GM21619 (cell line): ENCODE results near the gene SETMAR.
A peak's percentile ranks its signal among the peaks of the same experiment; 100 is the strongest.
"Not testable (repeated sequence)": the region's sequence is repeated elsewhere in the genome, so short reads cannot be mapped to it uniquely, and the experiment has no call there.

Source experiments
- ATAC-seq: cut with Tn5 transposase; IDR thresholded peaks from one replicate; pipeline ENCODE4 v1.9.1; 2021; ENCODE audit not compliant: unreplicated experiment

SETMAR gene

GRCh38 chr3:4313606-4314293 is 10.6 kb downstream of the SETMAR start:
- no peak for ATAC-seq

DNA sequence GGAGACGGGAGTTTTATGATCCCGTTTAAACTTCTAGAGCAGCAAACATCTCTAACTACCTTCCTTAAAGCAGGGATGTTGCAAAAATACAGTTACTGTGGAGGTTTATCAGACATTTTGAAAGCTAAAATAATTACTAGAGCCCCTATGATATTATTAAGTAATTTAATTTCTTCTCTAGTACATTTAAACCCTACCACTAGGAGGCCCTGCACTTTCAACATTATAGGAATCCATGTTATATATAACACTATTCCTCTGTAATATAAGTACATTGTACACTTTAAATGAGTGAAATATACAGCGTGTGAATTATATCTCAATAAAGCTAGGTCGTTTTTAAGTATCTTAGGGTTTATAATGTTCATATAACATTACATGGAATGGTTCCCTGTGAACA is 11.5 kb downstream of the SETMAR start:
- ATAC-seq = no peak

- no peak for ATAC-seq
These were observed 17.1 kb downstream of the SETMAR start for GRCh38 chr3:4320096-4320911.

DNA sequence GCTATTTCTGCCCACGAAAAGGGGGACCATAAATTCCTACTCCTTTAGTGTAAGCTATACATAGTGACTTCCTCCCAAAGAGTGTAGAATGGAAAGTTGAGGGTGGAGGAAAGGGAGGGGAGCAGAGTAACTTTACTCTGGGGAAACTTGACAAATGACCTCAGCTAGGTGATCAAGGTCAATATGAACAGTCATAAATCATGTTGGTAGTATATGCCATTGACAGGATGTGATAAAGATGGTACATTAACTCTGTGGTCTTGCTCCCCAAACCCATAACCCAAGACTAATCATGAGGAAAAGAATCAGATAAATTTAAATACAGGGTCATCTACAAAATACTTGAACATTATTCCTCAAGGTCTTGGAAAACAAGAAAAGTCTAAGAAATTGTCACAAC is 18.6 kb downstream of the SETMAR start:
- ATAC-seq = no peak

GRCh38 chr3:4322635-4323034 is 19.5 kb downstream of the SETMAR start:
- no peak for ATAC-seq

DNA sequence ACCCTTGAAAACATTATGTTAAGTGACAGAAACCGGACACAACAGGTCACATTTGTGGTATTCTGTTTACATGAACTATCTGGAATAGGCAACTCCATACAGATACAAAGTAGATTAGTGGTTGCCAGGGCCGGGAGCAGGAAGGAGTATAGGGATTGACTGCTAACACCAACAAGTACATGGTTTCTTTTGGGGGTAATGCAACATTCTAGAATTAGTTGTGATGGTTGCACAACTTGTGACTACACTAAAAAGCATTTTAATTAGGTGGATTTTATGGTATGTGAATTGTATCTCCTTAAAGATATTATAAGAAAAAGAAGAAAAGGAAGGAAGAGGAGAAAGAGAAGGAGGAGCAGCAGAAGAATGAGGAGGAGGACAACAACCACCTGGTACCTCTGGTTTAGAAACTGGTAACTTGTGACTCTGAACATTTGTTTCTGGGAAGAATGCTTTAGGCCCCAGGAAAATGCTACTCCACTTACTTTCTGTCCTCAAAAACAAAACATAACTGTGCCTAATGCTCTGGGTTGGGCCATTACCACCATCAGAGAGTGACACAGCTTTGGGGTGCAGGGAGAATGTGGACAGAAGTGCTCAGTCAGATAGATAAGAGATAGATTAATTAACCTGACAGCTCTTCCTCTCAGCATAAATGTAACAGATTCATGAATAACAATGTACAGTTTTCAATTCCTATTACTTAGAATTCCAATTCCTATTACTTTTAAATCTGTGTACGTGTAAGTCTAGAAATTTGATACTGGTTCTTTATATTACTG is 20.3 kb downstream of the SETMAR start:
- ATAC-seq = no peak

DNA sequence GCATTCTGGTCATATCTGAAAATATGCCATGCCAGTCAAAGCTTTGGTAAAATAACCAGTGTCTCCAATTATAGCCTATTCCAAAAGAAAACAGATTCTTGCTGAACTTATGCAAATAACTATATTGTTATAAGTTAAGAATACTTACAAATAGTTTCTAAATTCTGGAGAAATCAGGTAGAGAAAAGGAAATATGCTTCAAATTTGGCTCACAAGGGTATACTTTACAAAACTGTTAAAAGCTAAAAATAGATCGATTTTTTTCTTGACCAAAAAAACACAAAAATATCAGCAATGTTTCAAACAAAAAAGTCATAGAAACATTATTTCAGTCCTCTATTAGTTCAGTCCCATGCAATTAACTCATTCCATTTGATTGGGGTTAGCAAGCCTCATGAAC is 23.7 kb downstream of the SETMAR start:
- no peak for ATAC-seq

DNA sequence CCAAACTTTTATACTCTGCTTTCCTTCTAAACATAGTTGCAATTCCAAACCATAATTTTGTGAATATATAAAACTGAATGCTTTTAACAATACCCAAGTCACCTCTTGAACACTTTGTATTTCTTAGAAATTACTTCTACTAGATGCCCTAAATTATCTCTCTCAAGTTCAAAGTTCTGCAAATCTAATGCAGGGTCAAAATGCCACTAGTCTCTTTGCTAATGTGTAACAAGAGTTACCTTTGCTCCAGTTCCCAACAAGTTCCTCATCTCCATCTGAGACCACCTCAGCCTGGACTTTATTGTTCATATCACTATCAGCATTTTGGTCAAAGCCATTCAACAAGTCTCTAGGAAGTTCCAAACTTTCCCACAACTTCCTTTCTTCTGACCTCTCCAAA is 26.6 kb downstream of the SETMAR start:
- not testable (repeated sequence) for ATAC-seq

- no peak for ATAC-seq
These were observed 28.9 kb downstream of the SETMAR start for GRCh38 chr3:4332111-4332510.

DNA sequence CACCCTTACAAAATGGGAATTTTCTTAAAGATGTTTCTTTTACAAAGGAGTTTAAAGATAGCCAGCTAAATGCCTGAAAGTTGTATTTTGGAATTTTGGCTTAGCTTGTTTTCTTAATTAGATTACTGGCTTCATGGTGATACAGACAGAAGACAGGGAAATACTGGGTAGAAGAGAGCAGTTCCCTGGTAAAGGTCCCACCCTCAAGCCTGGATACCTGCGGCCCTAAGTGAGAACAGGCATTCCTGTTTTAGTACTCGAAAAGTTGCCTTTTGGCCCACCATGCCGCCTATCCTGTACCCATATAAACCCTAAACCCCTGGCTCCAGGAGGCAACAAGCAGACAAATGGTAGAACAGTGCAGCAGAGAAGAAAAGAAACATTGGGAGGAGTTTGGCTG is 29.4 kb downstream of the SETMAR start:
- no peak for ATAC-seq

DNA sequence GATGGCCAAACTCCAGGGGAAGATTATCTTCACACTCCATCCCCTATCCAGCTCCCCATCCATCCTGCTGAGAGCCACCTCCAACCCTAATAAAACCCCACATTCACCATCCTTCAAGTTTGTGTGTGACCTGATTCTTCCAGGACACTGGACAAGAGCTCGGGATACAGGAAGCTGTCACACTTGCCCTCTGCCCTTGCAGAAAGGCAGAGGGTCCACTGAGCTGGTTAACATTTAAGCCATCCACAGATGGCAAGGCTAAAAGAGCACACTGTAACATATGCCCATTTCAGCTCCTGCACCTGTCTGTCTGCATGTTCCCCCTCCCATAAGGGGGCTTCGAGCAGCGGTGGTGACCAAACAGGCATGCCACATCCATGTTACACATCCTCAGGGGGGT is 29.8 kb downstream of the SETMAR start:
- no peak for ATAC-seq

DNA sequence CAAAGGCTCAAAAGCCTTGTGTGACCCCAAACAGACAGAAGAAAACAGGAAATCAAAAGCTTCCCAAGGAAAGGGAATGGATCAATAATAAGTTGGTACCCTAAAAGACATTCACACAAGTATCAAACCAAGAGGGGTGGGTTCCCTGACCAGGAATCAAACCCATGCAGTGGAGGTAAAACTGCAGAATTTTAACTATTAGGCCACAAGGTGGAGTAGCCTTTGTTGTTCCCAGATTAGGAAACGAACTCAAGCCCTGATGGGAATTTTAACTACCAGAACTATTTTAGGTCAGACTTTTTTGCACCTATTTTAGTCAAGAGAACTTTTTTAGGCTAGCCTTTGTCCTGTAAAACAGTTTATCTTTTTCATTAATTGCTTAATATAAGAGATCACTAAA is 31.4 kb downstream of the SETMAR start:
- no peak for ATAC-seq

DNA sequence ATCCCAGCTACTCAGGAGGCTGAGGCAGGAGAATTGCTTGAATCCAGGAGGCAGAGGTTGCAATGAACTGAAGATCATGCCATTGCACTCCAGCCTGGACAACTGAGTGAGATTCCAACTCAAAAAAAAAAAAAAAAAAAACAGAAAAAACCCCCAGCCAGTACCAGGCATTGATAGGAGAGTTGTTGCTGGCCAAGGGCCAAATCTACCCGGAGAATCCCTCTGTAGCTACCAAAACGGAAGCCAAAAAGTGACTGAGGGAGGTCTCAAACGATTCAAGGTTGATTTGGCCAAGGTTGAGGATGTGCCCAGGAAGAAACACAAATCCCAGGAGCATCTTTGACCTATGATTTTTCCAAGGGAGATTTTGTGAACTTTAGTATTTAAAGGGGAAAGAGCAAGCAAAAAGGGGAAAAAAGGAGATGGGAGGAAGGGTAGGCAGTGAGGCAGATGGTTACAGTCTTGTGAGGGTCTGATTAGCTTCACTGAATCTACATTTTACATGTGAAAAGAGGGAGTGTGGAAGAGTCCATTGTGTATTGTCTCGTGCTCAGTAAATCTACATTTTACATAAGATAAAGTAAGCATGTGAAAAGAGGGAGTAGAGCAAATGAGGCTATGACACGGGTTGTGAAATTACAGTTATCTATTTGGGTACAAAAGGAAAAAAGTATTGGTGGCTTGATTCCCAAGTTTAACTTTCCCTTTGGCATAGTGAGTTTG is 32.8 kb downstream of the SETMAR start:
- ATAC-seq = no peak

GRCh38 chr3:4336850-4337546 is 33.8 kb downstream of the SETMAR start:
- ATAC-seq = no peak

GRCh38 chr3:4338751-4339150 is 35.6 kb downstream of the SETMAR start:
- ATAC-seq = no peak

DNA sequence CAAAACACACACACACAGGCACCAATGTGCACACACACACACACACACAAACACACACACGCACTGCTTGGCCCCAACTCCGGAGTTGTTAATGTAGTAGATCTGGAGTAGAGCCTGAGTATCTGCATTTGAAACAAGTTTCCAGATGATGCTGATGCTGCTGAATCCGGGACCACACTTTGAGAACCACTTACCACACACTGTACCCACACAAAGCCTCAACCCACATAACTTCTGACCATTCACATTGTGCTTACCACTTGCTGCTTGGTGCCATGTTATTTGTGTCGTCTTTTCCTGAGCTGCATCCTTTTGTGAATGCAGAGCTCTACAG is 36.9 kb downstream of the SETMAR start:
- no peak for ATAC-seq

DNA sequence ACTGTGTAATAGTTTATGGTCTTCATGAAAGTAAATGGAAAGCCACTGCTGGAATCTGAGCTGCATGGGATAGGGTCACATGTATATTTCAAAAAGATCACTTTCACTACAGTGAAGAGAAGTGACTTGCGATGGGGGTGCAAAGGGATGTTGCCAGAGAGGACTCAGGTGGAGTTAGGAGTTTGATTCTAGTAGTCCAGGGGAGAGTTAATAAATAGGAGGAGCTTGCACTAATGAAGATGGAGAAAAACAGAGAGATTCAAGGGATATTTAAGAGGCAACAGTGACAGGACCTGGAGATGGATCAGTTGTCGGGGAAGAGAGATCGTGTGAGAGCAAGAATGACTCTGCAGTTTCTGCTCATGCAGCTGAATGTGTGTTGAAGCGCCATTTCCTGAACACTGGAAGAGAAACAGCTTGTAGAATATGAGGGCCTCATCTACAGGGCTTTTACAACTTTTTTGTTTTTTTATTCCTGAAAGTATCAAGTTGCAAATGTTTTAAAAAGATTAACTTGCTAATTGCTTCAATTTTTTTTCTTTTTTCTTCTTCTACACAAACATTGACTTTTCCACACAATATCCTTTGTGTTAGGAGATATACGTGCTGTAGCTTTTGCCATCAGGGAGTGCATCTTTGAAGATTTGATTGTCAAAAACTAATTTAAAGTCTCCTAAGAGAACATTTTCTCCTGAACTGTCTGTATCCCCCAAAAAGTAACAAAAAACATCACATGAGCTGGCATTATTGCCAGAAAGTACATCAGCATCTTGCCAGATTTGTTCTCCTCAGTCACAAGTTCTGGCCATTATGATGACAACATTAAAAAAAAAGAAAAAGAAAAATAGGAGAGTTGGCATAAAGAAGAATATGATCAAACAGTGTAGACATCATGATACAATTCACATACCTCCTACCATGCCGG is 37.5 kb downstream of the SETMAR start:
- ATAC-seq = no peak

DNA sequence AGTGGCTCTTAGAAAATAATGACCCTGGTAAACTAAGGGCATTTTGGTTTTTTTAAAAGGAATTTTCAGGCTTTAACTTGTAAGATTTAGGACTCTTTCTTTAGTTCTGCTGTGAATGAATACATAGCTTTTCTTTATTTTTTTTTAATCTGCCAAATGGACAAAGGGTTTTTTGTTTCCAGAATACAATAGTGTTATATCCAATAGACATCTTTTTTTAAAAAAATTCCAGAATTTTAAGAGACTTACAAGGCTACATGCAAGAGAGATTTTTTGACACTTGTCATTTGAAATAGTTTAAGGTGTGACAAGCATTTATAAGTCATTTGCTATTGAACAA is 38.1 kb downstream of the SETMAR start:
- no peak for ATAC-seq

DNA sequence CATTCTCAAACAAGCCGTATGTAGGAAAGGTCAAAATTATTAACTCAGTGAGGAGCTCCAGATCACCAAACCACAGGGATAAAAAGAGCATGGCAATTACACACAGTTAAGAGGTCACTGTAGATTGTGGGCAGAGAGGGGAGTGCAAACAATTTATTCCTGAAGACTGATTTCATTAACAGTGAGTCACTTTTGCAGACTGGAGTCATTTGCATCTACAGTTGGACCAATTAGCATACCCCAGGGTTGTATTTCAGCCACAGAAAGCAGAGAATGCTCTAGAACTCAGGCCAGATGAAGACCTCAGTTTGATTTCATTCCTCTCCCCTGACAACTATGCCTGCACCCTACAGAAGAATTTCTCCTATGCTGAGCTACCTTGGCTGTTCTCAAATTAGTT is 40.1 kb downstream of the SETMAR start:
- ATAC-seq = no peak

DNA sequence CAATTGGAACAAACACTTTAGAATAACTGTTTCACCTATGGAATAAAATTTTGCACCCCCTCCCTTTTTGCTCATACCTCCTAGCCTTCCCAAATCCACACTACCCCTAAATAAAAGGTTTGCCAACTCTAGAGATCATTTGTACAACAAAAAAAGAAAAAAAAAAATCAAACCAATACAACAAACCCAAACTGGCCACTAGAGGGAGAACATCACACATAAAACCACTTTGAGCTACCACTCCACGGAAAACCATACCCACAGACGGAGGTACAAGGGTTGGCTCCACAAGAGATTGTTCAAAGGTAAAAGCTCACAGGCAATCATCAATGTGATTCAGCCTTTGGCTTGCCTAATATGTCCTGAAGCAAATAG is 47.6 kb downstream of the SETMAR start:
- ATAC-seq = peak; percentile 88
